HEK293 (cell line): Measurements from ENCODE around the gene CRTAC1.
A peak's percentile ranks its signal among the peaks of the same experiment; 100 is the strongest.

Experiments used
- CTCF ChIA-PET: fragments of 350-600 bp; formaldehyde crosslinking; extraction: SDS; loops from one replicate; lab custom pipeline; 2021; ENCODE audit warnings: antibody characterized with exemption; lab: Yijun Ruan, JAX
- POLR2A ChIA-PET: fragments of 300-600 bp; formaldehyde crosslinking; extraction: SDS; loops from one replicate; lab custom pipeline; 2020; ENCODE audit warnings: antibody characterized with exemption, inconsistent platforms; lab: Yijun Ruan, JAX
- H3K27ac ChIP-seq: fragments of 200-500 bp; sonication (Bioruptor generic); 2 replicates; pipeline ENCODE4 v1.5.1; 2014; ENCODE audit warnings: low read depth, low read length, control low read depth, inconsistent platforms; ENCODE audit errors: extremely low read depth
- H3K36me3 ChIP-seq, 2 experiments: fragments of 200-500 bp in 1 of 2; sonication (Bioruptor generic) in 1 of 2; 1 replicate in 1 of 2; 2 replicates in 1 of 2; pipeline ENCODE4 v1.5.1; 2014 to 2017; ENCODE audit warnings: inconsistent platforms in 2 of 2, low read length in 2 of 2; ENCODE audit not compliant: control insufficient read depth in 2 of 2, insufficient read depth in 1 of 2
- H3K4me1 ChIP-seq: fragments of 200-500 bp; sonication (Bioruptor generic); 2 replicates; pipeline ENCODE4 v1.5.1; 2014; ENCODE audit warnings: mild to moderate bottlenecking, low read length, inconsistent platforms; ENCODE audit not compliant: control insufficient read depth, insufficient read depth
- H3K4me3 ChIP-seq: 2 replicates; pipeline ENCODE4 v1.5.1; 2011; ENCODE audit warnings: low read depth, mild to moderate bottlenecking, control low read depth, low read length, moderate library complexity
- H3K9me3 ChIP-seq: fragments of 200-500 bp; sonication (Bioruptor generic); 2 replicates; pipeline ENCODE4 v1.5.1; 2014; ENCODE audit warnings: low read depth, low read length, inconsistent platforms; ENCODE audit not compliant: control insufficient read depth, insufficient read depth
- EGR2 ChIP-seq: fragments of 450-650 bp; formaldehyde crosslinking; IDR thresholded peaks from 2 replicates; pipeline ENCODE4 v1.5.1; 2016; ENCODE audit warnings: low read depth, missing biosample characterization, missing genetic modification characterization
- GFI1B ChIP-seq: fragments of 450-650 bp; formaldehyde crosslinking; IDR thresholded peaks from 2 replicates; pipeline ENCODE4 v1.5.1; 2016; ENCODE audit warnings: missing biosample characterization, missing genetic modification characterization
- GLIS1 ChIP-seq: fragments of 450-650 bp; formaldehyde crosslinking; IDR thresholded peaks from 2 replicates; pipeline ENCODE4 v1.5.1; 2016; ENCODE audit warnings: missing biosample characterization, missing genetic modification characterization
- PATZ1 ChIP-seq: fragments of 450-650 bp; formaldehyde crosslinking; IDR thresholded peaks from 2 replicates; pipeline ENCODE4 v1.5.1; 2016; ENCODE audit warnings: missing biosample characterization, missing genetic modification characterization
- ZBTB6 ChIP-seq: fragments of 450-650 bp; formaldehyde crosslinking; IDR thresholded peaks from 2 replicates; pipeline ENCODE4 v1.5.1; 2017; ENCODE audit warnings: missing biosample characterization, missing genetic modification characterization
- ZBTB8A ChIP-seq: fragments of 450-650 bp; formaldehyde crosslinking; IDR thresholded peaks from 2 replicates; pipeline ENCODE4 v1.5.1; 2016; ENCODE audit warnings: missing biosample characterization, missing genetic modification characterization
- ZFHX2 ChIP-seq: fragments of 450-650 bp; formaldehyde crosslinking; conservative IDR thresholded peaks from 2 replicates; pipeline ENCODE4 v1.5.1; 2016; ENCODE audit warnings: missing biosample characterization, missing genetic modification characterization
- ZFP37 ChIP-seq: fragments of 450-650 bp; formaldehyde crosslinking; IDR thresholded peaks from 2 replicates; pipeline ENCODE4 v1.5.1; 2016; ENCODE audit warnings: missing biosample characterization, missing genetic modification characterization
- ZFP41 ChIP-seq: fragments of 450-650 bp; formaldehyde crosslinking; IDR thresholded peaks from 2 replicates; pipeline ENCODE4 v1.5.1; 2016; ENCODE audit warnings: missing biosample characterization, missing genetic modification characterization, borderline replicate concordance
- ZIC2 ChIP-seq: fragments of 450-650 bp; formaldehyde crosslinking; IDR thresholded peaks from 2 replicates; pipeline ENCODE4 v1.5.1; 2016; ENCODE audit warnings: missing biosample characterization, missing genetic modification characterization
- ZNF114 ChIP-seq: fragments of 450-650 bp; formaldehyde crosslinking; IDR thresholded peaks from 2 replicates; pipeline ENCODE4 v1.5.0; 2017; ENCODE audit warnings: missing biosample characterization, missing genetic modification characterization
- ZNF23 ChIP-seq: fragments of 450-650 bp; formaldehyde crosslinking; IDR thresholded peaks from 2 replicates; pipeline ENCODE4 v1.5.1; 2016; ENCODE audit warnings: missing biosample characterization, missing genetic modification characterization, borderline replicate concordance
- ZNF280C ChIP-seq: fragments of 450-650 bp; formaldehyde crosslinking; IDR thresholded peaks from 2 replicates; pipeline ENCODE4 v1.5.1; 2016; ENCODE audit warnings: missing biosample characterization, missing genetic modification characterization
- ZNF37A ChIP-seq: fragments of 450-650 bp; IDR thresholded peaks from 2 replicates; pipeline ENCODE4 v1.5.1; 2018; ENCODE audit warnings: missing biosample characterization, missing genetic modification characterization
- ZNF394 ChIP-seq: fragments of 450-650 bp; formaldehyde crosslinking; IDR thresholded peaks from 2 replicates; pipeline ENCODE4 v1.5.1; 2016; ENCODE audit warnings: missing biosample characterization, missing genetic modification characterization, mild to moderate bottlenecking, moderate library complexity, borderline replicate concordance
- ZNF449 ChIP-seq: fragments of 450-650 bp; formaldehyde crosslinking; IDR thresholded peaks from 2 replicates; pipeline ENCODE4 v1.5.1; 2017; ENCODE audit warnings: missing biosample characterization, mild to moderate bottlenecking, missing genetic modification characterization, moderate library complexity
- ZNF571 ChIP-seq: fragments of 450-650 bp; formaldehyde crosslinking; IDR thresholded peaks from 2 replicates; pipeline ENCODE4 v1.5.0; 2017; ENCODE audit warnings: missing biosample characterization, missing genetic modification characterization
- ZNF658 ChIP-seq: fragments of 450-650 bp; formaldehyde crosslinking; IDR thresholded peaks from 2 replicates; pipeline ENCODE4; 2016; ENCODE audit warnings: missing biosample characterization, missing genetic modification characterization
- ZNF664 ChIP-seq: fragments of 450-650 bp; formaldehyde crosslinking; IDR thresholded peaks from 2 replicates; pipeline ENCODE4 v1.5.1; 2016; ENCODE audit warnings: missing biosample characterization, missing genetic modification characterization
- ZNF701 ChIP-seq: fragments of 450-650 bp; formaldehyde crosslinking; IDR thresholded peaks from 2 replicates; pipeline ENCODE4 v1.5.1; 2016; ENCODE audit warnings: missing biosample characterization, missing genetic modification characterization

Gene CRTAC1

GRCh38 chr10:97887399-97887798 lies 143.0 kb downstream of the CRTAC1 start (continued):
- no peak for TF ChIP-seq ZBTB6 (tag by site-specific recombination)
- peak; percentile 43 for TF ChIP-seq ZIC2 (tag by site-specific recombination)
- no peak for TF ChIP-seq GFI1B (tag by site-specific recombination)
- TF ChIP-seq ZNF394 (tag by site-specific recombination) = no peak; the same call in 1 of the 2 replicates
- no peak for TF ChIP-seq PATZ1
- TF ChIP-seq GLIS1 (tag by site-specific recombination) = 0 out of 2 replicates have a peak, but pooled peaks have one; percentile 28
- no peak for TF ChIP-seq ZNF37A (tag by site-specific recombination)
- TF ChIP-seq ZNF664 (tag by site-specific recombination) = no peak

- no peak for TF ChIP-seq GLIS1 (tag by site-specific recombination)
- peak; percentile 83 for TF ChIP-seq ZIC2 (tag by site-specific recombination)
- TF ChIP-seq ZFHX2 (tag by site-specific recombination) = 0 out of 2 replicates have a peak, but pooled peaks have one; percentile 33
- TF ChIP-seq EGR2 (tag by site-specific recombination) = peak; percentile 11; the same call in 1 of the 2 replicates
- H3K27ac ChIP-seq = no peak overlapping the region
- H3K9me3 ChIP-seq = no peaks in the 10 kb centered on the region
- H3K36me3 ChIP-seq = no peaks in the 10 kb centered on the region
- H3K4me3 ChIP-seq = no peak overlapping the region
- ChIA-PET POLR2A (no interaction called here), CTCF (no interaction called here)
- H3K4me1 ChIP-seq = peaks cover 15% of the 10 kb centered on the region
These were observed 144.1 kb downstream of the CRTAC1 start for GRCh38 chr10:97886286-97886685.

- POLR2A ChIA-PET = no interaction called here
These were observed 147.3 kb downstream of the CRTAC1 start for GRCh38 chr10:97883092-97883485.

GRCh38 chr10:97882142-97883091 lies 148.0 kb downstream of the CRTAC1 start:
- Histone ChIP-seq H3K27ac (no peak overlapping the region), H3K36me3 (no peaks in the 10 kb centered on the region), H3K4me1 (no peaks in the 10 kb centered on the region), H3K4me3 (no peak overlapping the region), H3K9me3 (no peaks in the 10 kb centered on the region)
- ChIA-PET POLR2A (no interaction called here), CTCF (interaction anchor here (0.5 to 1.5 kb wide), 3 partner anchors 8 to 77 kb away, joined by 3 read pairs; no protein-coding TSS in a partner anchor)
- TF ChIP-seq ZNF658 (tag by site-specific recombination) (no peak), ZNF23 (no peak), ZNF114 (no peak), ZFP37 (tag by site-specific recombination) (no peak), ZNF571 (no peak), ZNF449 (tag by site-specific recombination) (no peak), ZNF280C (tag by site-specific recombination) (no peak), ZBTB8A (tag by site-specific recombination) (no peak), ZFP41 (no peak)

More at GRCh38 chr10:97883092-97883485, 147.3 kb downstream of the CRTAC1 start:
- no peak for TF ChIP-seq ZNF701 (tag by site-specific recombination)
- Histone ChIP-seq H3K4me1 (no peaks in the 10 kb centered on the region; the same call in 1 of the 2 replicates), H3K36me3 (no peaks in the 10 kb centered on the region), H3K27ac (no peak overlapping the region), H3K4me3 (no peak overlapping the region), H3K9me3 (no peaks in the 10 kb centered on the region)
- CTCF ChIA-PET = interaction anchor here (0.5 to 1.5 kb wide), 4 partner anchors 9 to 483 kb away, joined by 3 read pairs; no protein-coding TSS in a partner anchor
